Fibroblast of the aortic adventitia (primary cell): ENCODE measurements around the gene KLK11. TPM values are rescaled to one million over a fixed set of nuclear protein-coding genes. Genes with fewer than 3 reads are reported as not detected.

Source experiments
- DNase-seq: peaks from one replicate; pipeline ENCODE4 v3.0.0-alpha.2; 2010; ENCODE audit warnings: low read depth
- H3K4me3 ChIP-seq: 2 replicates; pipeline ENCODE4 v1.5.1; 2011; ENCODE audit warnings: low read depth, mild to moderate bottlenecking, control low read depth, low read length, moderate library complexity
- CTCF ChIP-seq: IDR thresholded peaks from 2 replicates; pipeline ENCODE4 v1.5.1; 2011; ENCODE audit warnings: mild to moderate bottlenecking, low read length, control low read depth, inconsistent platforms; ENCODE audit not compliant: insufficient read depth
- total RNA-seq: library from RNA; depleted of rRNA; stranded (reverse); fragments of >200 nt; gene quantifications from 2 replicates; pipeline ENCODE4 v1.2.3, GENCODE V29; 2012; ENCODE audit warnings: low replicate concordance

KLK11 gene
- total RNA-seq, 1 donor: not detected

- no peak for TF ChIP-seq CTCF
- H3K4me3 ChIP-seq: no peak overlapping the region
- no peak for DNase-seq
Observed at GRCh38 chr19:51044327-51044726, 17.9 kb upstream of the KLK11 start.

GRCh38 chr19:51043497-51043896, 17.1 kb upstream of the KLK11 start:
- TF ChIP-seq CTCF: no peak
- DNase-seq: no peak
- H3K4me3 ChIP-seq: no peak overlapping the region

GRCh38 chr19:51040151-51040550, 13.7 kb upstream of the KLK11 start:
- no peak for TF ChIP-seq CTCF
- no peak overlapping the region for H3K4me3 ChIP-seq
- no peak for DNase-seq

GRCh38 chr19:51036519-51036918, 10.1 kb upstream of the KLK11 start:
- no peak for DNase-seq
- H3K4me3 ChIP-seq: no peak overlapping the region
- no peak for TF ChIP-seq CTCF

GRCh38 chr19:51034704-51035103, 8.3 kb upstream of the KLK11 start, which contains the start of gene KLK12:
TSS of gene KLK12 (minus strand) at chr19:51035002. CDS start at chr19:51034621, 381 bp downstream.
- no peak for DNase-seq
- no peak for TF ChIP-seq CTCF
- no peak within 1 kb of the TSS for H3K4me3 ChIP-seq

GRCh38 chr19:51031880-51032225, 5.4 kb upstream of the KLK11 start:
- no peak for DNase-seq
- no peak overlapping the region for H3K4me3 ChIP-seq
- no peak for TF ChIP-seq CTCF

- TF ChIP-seq CTCF: no peak
- H3K4me3 ChIP-seq: no peak overlapping the region
- no peak for DNase-seq
Observed at GRCh38 chr19:51031220-51031879, 4.9 kb upstream of the KLK11 start.
